Adipocyte (in vitro differentiated cells): ENCODE measurements around the gene CSRNP3.
A peak's percentile ranks its signal among the peaks of the same experiment; 100 is the strongest.

Experiments
- DNase-seq: peaks from one replicate; pipeline ENCODE4 v3.0.0-alpha.2; 2015; ENCODE audit warnings: low read depth
- H3K27me3 ChIP-seq: replicated peaks from 2 replicates; pipeline ENCODE4 v1.7.0; 2013; ENCODE audit warnings: mild to moderate bottlenecking, low read length, moderate library complexity; ENCODE audit not compliant: control insufficient read depth, insufficient read depth
- H3K36me3 ChIP-seq: 2 replicates; pipeline ENCODE4 v1.7.0; 2013; ENCODE audit warnings: low read length, mild to moderate bottlenecking, moderate library complexity; ENCODE audit not compliant: control insufficient read depth, insufficient read depth, severe bottlenecking
- H3K4me1 ChIP-seq: 2 replicates; pipeline ENCODE4 v1.7.0; 2013; ENCODE audit warnings: mild to moderate bottlenecking, low read length, moderate library complexity; ENCODE audit not compliant: control insufficient read depth, insufficient read depth
- H3K4me3 ChIP-seq: 2 replicates; pipeline ENCODE4 v1.7.0; 2013; ENCODE audit warnings: mild to moderate bottlenecking, low read length, moderate library complexity
- H3K9ac ChIP-seq: 2 replicates; pipeline ENCODE4 v1.7.0; 2013; ENCODE audit warnings: mild to moderate bottlenecking, low read length, moderate library complexity
- H3K9me3 ChIP-seq: 2 replicates; pipeline ENCODE4 v1.7.0; 2013; ENCODE audit warnings: mild to moderate bottlenecking, low read length, moderate library complexity; ENCODE audit not compliant: control insufficient read depth

The CSRNP3 gene

DNA sequence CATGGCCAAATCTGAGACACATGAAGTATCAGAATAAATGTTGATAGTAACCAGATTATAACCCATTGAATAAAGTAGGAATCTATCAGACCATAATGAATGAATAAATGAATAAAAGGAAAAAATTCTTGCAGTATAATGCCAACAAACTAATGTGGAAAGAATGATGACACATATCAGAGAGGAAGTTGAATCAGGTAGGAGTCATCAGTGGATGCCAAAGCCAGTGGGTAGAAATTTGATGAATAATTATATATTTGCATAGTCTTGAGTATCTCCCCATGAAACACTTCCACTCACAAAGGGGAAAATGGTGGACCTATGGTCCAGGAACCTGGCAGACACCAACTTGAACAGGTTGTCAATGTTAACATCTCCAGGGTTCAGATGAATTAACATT, 255.9 kb downstream of the CSRNP3 start:
- H3K27me3 ChIP-seq: no peaks in the 10 kb centered on the region
- peaks cover 24% of the 10 kb centered on the region for H3K4me1 ChIP-seq
- H3K36me3 ChIP-seq: no peaks in the 10 kb centered on the region
- H3K4me3 ChIP-seq: no peak overlapping the region
- no peaks in the 10 kb centered on the region for H3K9me3 ChIP-seq
- no peak overlapping the region for H3K9ac ChIP-seq
- peak; percentile 36 for DNase-seq
